D721Med (cell line): ENCODE measurements around the gene TXNDC11.
A peak's percentile ranks its signal among the peaks of the same experiment; 100 is the strongest.

ENCODE experiments used
- DNase-seq: peaks from one replicate; pipeline ENCODE4 v3.0.0; 2011; ENCODE audit warnings: low spot score; ENCODE audit not compliant: insufficient read length
- FAIRE-seq: peaks from 2 replicates; lab custom pipeline; 2011; peaks lifted over from hg19 to GRCh38; lab: Jason Lieb, UNC
- CTCF ChIP-seq: IDR thresholded peaks from 2 replicates; pipeline ENCODE4 v1.5.1; 2012; ENCODE audit warnings: mild to moderate bottlenecking, control low read depth; ENCODE audit not compliant: insufficient read depth; ENCODE audit errors: missing control alignments

Gene TXNDC11

GRCh38 chr16:11668623-11669379 is 73.9 kb downstream of the TXNDC11 start:
- no peak for FAIRE-seq
- TF ChIP-seq CTCF, result no peak
- no peak for DNase-seq

GRCh38 chr16:11667824-11668622 is 74.6 kb downstream of the TXNDC11 start, which contains the start of gene SNN:
Gene SNN (plus strand): TSS chr16:11668455. CDS start chr16:11676060, 7,605 bp downstream.
- peak; percentile 88 for DNase-seq
- FAIRE-seq, result no peak
- no peak for TF ChIP-seq CTCF

GRCh38 chr16:11667221-11667823 is 75.3 kb downstream of the TXNDC11 start:
- no peak for DNase-seq
- no peak for FAIRE-seq
- no peak for TF ChIP-seq CTCF

GRCh38 chr16:11666103-11667055 is 76.3 kb downstream of the TXNDC11 start:
- DNase-seq (no peak), FAIRE-seq (no peak)
- TF ChIP-seq CTCF, result no peak

- DNase-seq, result no peak
- FAIRE-seq, result no peak
- TF ChIP-seq CTCF, result no peak
Measured at GRCh38 chr16:11665071-11665491, 77.6 kb downstream of the TXNDC11 start.

- no peak for FAIRE-seq
- TF ChIP-seq CTCF, result no peak
- no peak for DNase-seq
Measured at GRCh38 chr16:11662582-11662981, 80.1 kb downstream of the TXNDC11 start.
